ENCODE data around the gene SHLD1. TPM values are rescaled to one million over a fixed set of nuclear protein-coding genes. Genes with fewer than 3 reads are reported as not detected.

SHLD1 gene
- total and polyA plus RNA-seq, 7 donors, result 0.99 to 18.7 (median 5.4) TPM

DNA sequence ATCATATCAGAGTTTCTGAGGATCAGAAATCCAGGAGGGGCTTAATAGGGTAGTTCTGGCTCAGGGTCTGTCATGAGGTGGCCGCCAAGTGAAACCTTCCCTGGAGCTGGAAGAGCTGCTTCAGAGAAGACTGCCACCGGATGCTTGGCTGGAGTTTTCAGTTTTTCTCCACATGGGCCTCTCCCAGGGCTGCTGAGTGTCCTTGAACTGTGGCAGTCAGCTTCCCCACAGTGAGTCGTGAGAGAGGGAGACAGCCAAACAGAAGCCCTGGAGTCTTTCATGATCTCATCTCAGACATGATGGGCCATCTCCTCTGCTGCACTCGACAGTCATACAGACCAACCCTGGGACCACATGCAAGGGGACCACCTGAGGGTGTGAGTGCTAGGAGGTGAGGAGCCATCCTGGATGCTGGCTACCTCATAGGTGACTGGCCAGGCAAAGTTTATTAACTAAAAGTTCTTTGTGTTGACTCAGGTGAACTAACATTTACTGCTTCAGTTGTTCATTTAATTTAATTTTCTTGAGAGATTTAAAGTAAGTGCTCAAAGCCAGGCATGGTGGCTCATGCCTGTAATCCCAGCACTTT lies 71.5 kb downstream of the SHLD1 start:
- H3K4me3 ChIP-seq, result no peak overlapping the region
- H3K9me3 ChIP-seq, result no peaks in the 10 kb centered on the region
- no peak for DNase-seq
- no peaks in the 10 kb centered on the region for H3K27me3 ChIP-seq
- no peak overlapping the region for H3K27ac ChIP-seq
- TF ChIP-seq, protein P1, sequence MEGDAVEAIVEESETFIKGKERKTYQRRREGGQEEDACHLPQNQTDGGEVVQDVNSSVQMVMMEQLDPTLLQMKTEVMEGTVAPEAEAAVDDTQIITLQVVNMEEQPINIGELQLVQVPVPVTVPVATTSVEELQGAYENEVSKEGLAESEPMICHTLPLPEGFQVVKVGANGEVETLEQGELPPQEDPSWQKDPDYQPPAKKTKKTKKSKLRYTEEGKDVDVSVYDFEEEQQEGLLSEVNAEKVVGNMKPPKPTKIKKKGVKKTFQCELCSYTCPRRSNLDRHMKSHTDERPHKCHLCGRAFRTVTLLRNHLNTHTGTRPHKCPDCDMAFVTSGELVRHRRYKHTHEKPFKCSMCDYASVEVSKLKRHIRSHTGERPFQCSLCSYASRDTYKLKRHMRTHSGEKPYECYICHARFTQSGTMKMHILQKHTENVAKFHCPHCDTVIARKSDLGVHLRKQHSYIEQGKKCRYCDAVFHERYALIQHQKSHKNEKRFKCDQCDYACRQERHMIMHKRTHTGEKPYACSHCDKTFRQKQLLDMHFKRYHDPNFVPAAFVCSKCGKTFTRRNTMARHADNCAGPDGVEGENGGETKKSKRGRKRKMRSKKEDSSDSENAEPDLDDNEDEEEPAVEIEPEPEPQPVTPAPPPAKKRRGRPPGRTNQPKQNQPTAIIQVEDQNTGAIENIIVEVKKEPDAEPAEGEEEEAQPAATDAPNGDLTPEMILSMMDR (IDR thresholded peaks at IDR 0.05), result no peak
- TF ChIP-seq POLR2A (IDR thresholded peaks at IDR 0.05) (no peak), POLR2AphosphoS5 (IDR thresholded peaks at IDR 0.05) (no peak), EP300 (IDR thresholded peaks at IDR 0.05) (no peak)
- intact Hi-C loops (cut with DNase I), result no loop called here
- no peaks in the 10 kb centered on the region for H3K4me1 ChIP-seq
- WGBS, 2 donors, result 83 to 91% methylated on average over 4 of the region's 4 CpGs
- H3K36me3 ChIP-seq, result no peaks in the 10 kb centered on the region

DNA sequence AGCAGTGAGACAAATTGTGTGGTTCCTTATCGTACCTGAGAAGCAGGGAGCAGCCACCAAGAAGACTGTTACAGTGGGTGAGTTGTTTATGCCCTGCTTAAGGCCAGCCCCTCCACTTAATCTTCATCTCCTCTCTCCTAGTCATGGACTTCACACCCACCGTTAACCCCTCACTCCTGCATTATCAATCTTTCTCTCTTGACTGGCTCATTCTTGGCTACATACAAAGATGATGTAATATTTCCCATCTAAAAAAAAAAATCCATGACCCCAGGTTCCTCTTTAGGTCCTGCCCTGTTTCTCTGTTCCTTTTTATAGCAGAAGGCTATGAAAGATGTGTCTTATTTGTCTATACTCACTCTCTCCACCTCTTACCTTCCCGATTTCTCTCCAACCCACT lies 72.4 kb downstream of the SHLD1 start:
- Histone ChIP-seq H3K36me3 (no peaks in the 10 kb centered on the region), H3K4me3 (no peak overlapping the region), H3K9me3 (no peaks in the 10 kb centered on the region), H3K4me1 (no peaks in the 10 kb centered on the region), H3K27me3 (no peaks in the 10 kb centered on the region), H3K27ac (no peak overlapping the region)
- no peak for DNase-seq
- intact Hi-C loops (cut with DNase I), result no loop called here
- WGBS, 2 donors, result 68 to 82% methylated on average over 3 of the region's 3 CpGs
- TF ChIP-seq POLR2A (IDR thresholded peaks at IDR 0.05) (no peak), POLR2AphosphoS5 (IDR thresholded peaks at IDR 0.05) (no peak), EP300 (IDR thresholded peaks at IDR 0.05) (no peak)
- TF ChIP-seq, protein P1 (IDR thresholded peaks at IDR 0.05), result no peak

DNA sequence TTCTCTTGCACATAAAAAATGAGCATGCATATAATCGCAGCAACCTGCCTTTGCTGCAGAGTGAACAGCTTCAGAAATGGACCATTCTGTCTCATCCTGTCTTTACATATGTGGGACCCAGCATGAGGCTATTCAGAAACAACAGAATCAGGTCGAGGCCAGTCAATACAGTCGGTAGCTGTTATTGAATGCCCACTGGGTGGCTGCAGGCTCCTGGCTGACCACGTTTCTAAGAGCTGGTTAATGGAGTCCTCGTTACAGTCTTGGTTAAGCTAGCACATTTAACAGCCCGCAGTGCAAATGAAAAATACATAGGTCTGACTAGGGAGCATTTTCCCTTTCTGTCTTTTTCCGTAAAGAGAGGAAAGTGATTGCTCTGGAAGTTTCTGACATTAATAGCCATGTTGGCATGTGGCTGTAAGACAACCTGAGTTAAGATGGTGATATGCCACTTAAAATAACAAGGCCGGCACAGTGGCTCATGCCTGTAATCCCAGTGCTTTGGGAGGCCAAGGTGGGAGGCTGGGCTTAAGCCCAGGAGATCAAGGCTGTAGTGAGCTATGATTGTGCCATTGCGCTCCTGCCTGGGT lies 75.0 kb downstream of the SHLD1 start:
- 78 to 79% methylated on average over 9 of the region's 9 CpGs for WGBS, 2 donors
- no peak for DNase-seq
- no peak overlapping the region for H3K4me3 ChIP-seq
- no peaks in the 10 kb centered on the region for H3K4me1 ChIP-seq
- intact Hi-C loops (cut with DNase I), result no loop called here
- TF ChIP-seq, protein P1 (IDR thresholded peaks at IDR 0.05), result no peak
- TF ChIP-seq POLR2AphosphoS5 (IDR thresholded peaks at IDR 0.05), result no peak
- no peak for TF ChIP-seq EP300 (IDR thresholded peaks at IDR 0.05)
- TF ChIP-seq POLR2A (IDR thresholded peaks at IDR 0.05), result no peak
- no peaks in the 10 kb centered on the region for H3K36me3 ChIP-seq
- H3K9me3 ChIP-seq, result no peaks in the 10 kb centered on the region
- no peaks in the 10 kb centered on the region for H3K27me3 ChIP-seq
- H3K27ac ChIP-seq, result no peak overlapping the region

GRCh38 chr20:5827098-5827853 lies 77.1 kb downstream of the SHLD1 start:
- Histone ChIP-seq H3K9me3 (no peaks in the 10 kb centered on the region), H3K27me3 (no peaks in the 10 kb centered on the region), H3K36me3 (no peaks in the 10 kb centered on the region), H3K27ac (no peak overlapping the region), H3K4me3 (no peak overlapping the region), H3K4me1 (no peaks in the 10 kb centered on the region)
- 89 to 92% methylated on average over 15 of the region's 15 CpGs for WGBS, 2 donors
- DNase-seq, result no peak
- TF ChIP-seq POLR2A (IDR thresholded peaks at IDR 0.05), result no peak
- TF ChIP-seq, protein P1 (IDR thresholded peaks at IDR 0.05), result no peak
- TF ChIP-seq POLR2AphosphoS5 (IDR thresholded peaks at IDR 0.05), result no peak
- no peak for TF ChIP-seq EP300 (IDR thresholded peaks at IDR 0.05)
- intact Hi-C loops (cut with DNase I), result no loop called here

Data from sigmoid colon (tissue), 7 donors.